HFFc6 (cell line): Measurements from ENCODE around the gene MAN1A1. TPM values are rescaled to one million over a fixed set of nuclear protein-coding genes. Genes with fewer than 3 reads are reported as not detected.

Source experiments
- DNase-seq: peaks from one replicate; pipeline ENCODE4 v3.0.0-alpha.2; 2018
- H3K27ac Mint-ChIP-seq: 2 replicates; pipeline ENCODE4 v1.8.0; 2020; ENCODE audit warnings: mild to moderate bottlenecking, mixed read lengths
- H3K27me3 Mint-ChIP-seq: 2 replicates; pipeline ENCODE4 v1.8.0; 2021; ENCODE audit warnings: mild to moderate bottlenecking, moderate library complexity, mixed read lengths; ENCODE audit not compliant: insufficient read depth
- H3K36me3 Mint-ChIP-seq: 2 replicates; pipeline ENCODE4 v1.8.0; 2021; ENCODE audit warnings: low read depth, mixed read lengths
- H3K4me1 Mint-ChIP-seq: 2 replicates; pipeline ENCODE4 v1.8.0; 2020; ENCODE audit warnings: low read depth, mixed read lengths
- H3K4me3 Mint-ChIP-seq: 2 replicates; pipeline ENCODE4 v1.8.0; 2020; ENCODE audit warnings: mild to moderate bottlenecking, moderate library complexity, mixed read lengths
- H3K9me3 Mint-ChIP-seq: 2 replicates; pipeline ENCODE4 v1.8.0; 2020; ENCODE audit warnings: mild to moderate bottlenecking, mixed read lengths
- total RNA-seq, 6 experiments: library from RNA; stranded (reverse); fragmentation: NEBNext Ultra II Directional; extraction: Animal tissue kit (Norgen Biotek cat#: 25700); gene quantifications; 2 replicates in 1 of 6; 3 replicates in 5 of 6; pipeline ENCODE4 v1.2.3, GENCODE V29; 2021
- TF ChIP-seq, protein P1 (sequence below): fragments of 200-600 bp; sonication (generic); IDR thresholded peaks from 2 replicates; pipeline ENCODE4 v1.5.0; 2021; ENCODE audit warnings: antibody characterized with exemption, mild to moderate bottlenecking

The MAN1A1 gene
- total RNA-seq, 6 experiments from 2014 or later: 0.12 to 0.64 (median 0.16) TPM

DNA sequence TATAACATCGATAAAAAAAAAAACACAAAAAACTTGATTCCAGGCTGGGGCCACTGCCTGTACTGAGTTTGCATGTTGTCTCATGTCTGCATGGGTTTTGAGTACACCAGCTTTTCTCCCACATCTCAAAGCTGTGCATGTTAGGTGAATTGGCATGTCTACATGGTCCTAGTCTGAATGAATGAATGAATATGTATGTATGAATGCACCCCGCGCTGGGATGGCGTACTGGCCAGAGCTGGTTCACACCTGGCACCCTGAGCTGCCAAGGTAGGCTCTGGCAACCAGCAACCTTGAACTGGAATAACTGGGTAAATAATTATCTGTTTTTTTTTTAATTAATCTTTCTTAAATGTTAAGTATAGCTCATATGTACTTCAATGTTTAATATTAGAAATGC is 131.0 kb downstream of the MAN1A1 start:
- Mint-ChIP-seq H3K4me1 (no peaks in the 10 kb centered on the region), H3K27ac (no peak overlapping the region), H3K4me3 (no peak overlapping the region), H3K9me3 (peaks cover 4% of the 10 kb centered on the region; the same call in 1 of the 2 replicates), H3K27me3 (peaks cover 1% of the 10 kb centered on the region; the same call in 1 of the 2 replicates), H3K36me3 (no peaks in the 10 kb centered on the region)
- TF ChIP-seq, protein P1, sequence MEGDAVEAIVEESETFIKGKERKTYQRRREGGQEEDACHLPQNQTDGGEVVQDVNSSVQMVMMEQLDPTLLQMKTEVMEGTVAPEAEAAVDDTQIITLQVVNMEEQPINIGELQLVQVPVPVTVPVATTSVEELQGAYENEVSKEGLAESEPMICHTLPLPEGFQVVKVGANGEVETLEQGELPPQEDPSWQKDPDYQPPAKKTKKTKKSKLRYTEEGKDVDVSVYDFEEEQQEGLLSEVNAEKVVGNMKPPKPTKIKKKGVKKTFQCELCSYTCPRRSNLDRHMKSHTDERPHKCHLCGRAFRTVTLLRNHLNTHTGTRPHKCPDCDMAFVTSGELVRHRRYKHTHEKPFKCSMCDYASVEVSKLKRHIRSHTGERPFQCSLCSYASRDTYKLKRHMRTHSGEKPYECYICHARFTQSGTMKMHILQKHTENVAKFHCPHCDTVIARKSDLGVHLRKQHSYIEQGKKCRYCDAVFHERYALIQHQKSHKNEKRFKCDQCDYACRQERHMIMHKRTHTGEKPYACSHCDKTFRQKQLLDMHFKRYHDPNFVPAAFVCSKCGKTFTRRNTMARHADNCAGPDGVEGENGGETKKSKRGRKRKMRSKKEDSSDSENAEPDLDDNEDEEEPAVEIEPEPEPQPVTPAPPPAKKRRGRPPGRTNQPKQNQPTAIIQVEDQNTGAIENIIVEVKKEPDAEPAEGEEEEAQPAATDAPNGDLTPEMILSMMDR: no peak
- DNase-seq: no peak

DNA sequence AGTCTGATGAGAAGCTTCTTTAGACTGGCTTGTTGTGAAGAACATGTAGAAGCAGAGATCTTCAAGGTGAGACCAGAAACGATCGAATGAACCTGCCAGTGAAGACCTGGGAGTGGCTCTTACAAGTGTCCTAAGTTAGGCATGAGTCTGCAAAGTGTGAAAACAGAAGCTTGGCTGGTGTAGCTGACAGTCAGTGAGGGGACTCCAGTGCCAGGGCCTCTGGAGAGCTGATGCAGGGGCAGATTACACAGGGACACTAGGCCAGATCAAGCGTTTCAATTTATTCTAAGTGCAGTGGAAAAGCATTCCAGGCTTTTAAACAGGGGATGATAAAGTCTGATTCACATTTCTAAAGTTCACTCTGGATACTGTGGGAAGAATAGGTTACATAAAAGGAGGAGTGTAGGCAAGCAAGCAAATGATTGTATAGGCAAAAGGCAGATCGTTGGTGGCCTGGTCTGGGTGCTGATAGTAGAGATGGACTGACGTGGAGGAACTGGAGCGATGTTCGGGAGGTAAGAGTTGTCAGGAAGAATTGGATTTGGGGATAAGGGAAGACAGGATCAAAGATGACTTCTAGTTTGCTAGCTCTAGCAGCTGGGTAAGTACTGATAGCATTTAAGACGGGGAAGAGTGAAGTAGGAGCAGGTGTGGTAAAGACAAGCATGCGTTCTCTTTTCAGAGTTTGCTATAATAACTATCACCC is 133.5 kb downstream of the MAN1A1 start:
- TF ChIP-seq, protein P1: no peak
- DNase-seq: no peak
- Mint-ChIP-seq H3K4me3 (no peak overlapping the region), H3K36me3 (no peaks in the 10 kb centered on the region), H3K9me3 (peaks cover 4% of the 10 kb centered on the region; the same call in 1 of the 2 replicates), H3K27me3 (peaks cover 1% of the 10 kb centered on the region; the same call in 1 of the 2 replicates), H3K27ac (no peak overlapping the region), H3K4me1 (no peaks in the 10 kb centered on the region)

DNA sequence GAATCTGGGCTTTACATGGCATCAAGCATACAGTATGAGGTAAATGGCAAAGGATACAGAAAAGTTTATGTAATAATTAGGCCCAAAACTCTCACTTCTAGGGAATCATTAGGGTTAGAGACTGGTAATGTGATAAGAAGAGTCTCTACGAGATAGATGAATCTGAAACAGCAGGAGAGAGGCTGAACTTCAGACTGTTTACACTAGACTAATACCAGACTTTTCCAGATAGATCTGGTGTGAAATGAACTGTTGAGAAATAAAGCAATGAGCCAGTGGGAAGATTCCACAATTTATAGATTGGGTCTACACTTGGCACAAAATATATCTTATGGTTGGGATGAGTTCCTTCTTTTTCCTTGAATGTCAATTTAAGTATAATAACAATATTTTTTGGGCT is 134.3 kb downstream of the MAN1A1 start:
- no peaks in the 10 kb centered on the region for H3K36me3 Mint-ChIP-seq
- no peak overlapping the region for H3K4me3 Mint-ChIP-seq
- TF ChIP-seq, protein P1: no peak
- H3K27ac Mint-ChIP-seq: no peak overlapping the region
- H3K27me3 Mint-ChIP-seq: peaks cover 1% of the 10 kb centered on the region; the same call in 1 of the 2 replicates
- DNase-seq: no peak
- H3K9me3 Mint-ChIP-seq: peaks cover 4% of the 10 kb centered on the region; the same call in 1 of the 2 replicates
- no peaks in the 10 kb centered on the region for H3K4me1 Mint-ChIP-seq

DNA sequence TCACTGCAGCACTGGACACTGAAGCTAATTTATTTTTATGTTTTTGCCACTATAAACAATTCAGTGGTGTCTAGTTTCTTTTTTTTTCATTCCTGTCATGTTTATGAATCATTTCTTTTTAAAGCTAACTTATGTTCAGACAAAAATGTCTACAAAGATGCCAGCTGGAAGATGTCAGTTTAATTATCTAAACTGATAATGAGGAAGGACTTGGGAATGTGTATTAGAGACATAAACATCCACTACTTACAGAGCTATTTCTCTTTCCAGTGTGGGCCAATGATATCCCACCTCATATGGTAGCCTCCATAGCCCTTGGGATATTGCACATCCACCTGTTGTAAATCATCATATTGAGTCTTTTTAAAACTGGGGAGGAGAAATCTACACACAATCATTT is 139.0 kb downstream of the MAN1A1 start:
- H3K9me3 Mint-ChIP-seq: no peaks in the 10 kb centered on the region; the same call in 1 of the 2 replicates
- no peak overlapping the region for H3K27ac Mint-ChIP-seq
- H3K4me1 Mint-ChIP-seq: no peaks in the 10 kb centered on the region
- no peak for DNase-seq
- no peaks in the 10 kb centered on the region for H3K36me3 Mint-ChIP-seq
- peaks cover 1% of the 10 kb centered on the region; the same call in 1 of the 2 replicates for H3K27me3 Mint-ChIP-seq
- H3K4me3 Mint-ChIP-seq: no peak overlapping the region
- TF ChIP-seq, protein P1: no peak

DNA sequence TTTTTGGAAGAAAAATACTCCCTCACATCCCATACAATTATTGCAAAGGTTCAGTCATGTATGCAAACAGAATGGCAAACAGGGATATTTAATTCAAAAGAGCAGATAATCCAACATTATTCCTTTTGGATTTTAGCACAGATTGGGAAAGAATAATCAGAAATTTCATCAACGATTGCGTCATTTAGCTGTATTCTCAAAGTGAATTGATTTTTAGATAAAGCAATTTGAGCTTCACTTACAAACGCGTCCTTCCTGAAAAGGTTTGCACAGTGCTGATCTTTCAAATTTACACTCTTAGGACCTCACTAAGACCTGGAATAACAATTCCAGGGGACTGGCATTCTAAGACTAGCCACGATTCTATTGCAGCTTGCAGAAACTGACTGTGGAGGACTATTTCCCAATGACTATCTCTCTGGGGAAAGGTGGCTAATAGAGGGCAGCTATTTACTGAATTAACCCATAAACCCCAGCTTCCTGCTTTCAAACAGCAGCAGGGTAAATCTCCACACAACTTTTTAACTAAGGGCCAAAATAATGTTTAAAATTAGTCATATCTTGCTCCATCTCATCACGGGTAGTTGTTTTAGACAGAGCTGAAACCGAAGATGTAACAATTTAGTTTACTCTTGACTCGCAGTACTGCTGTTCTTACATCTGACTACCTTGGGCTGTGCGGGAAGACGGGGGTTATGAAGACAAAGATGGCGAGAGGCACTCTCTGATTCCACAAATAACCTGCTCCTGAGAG is 139.9 kb downstream of the MAN1A1 start:
- Mint-ChIP-seq H3K4me3 (no peak overlapping the region), H3K27ac (no peak overlapping the region), H3K36me3 (no peaks in the 10 kb centered on the region), H3K27me3 (peaks cover 1% of the 10 kb centered on the region; the same call in 1 of the 2 replicates), H3K9me3 (no peaks in the 10 kb centered on the region; the same call in 1 of the 2 replicates), H3K4me1 (no peaks in the 10 kb centered on the region)
- TF ChIP-seq, protein P1: no peak
- DNase-seq: no peak
